Hippocampal formation (tissue), 2 donors: Measurements from ENCODE around the gene SAMD13.

ENCODE experiments used
- DNase-seq, 2 donors: peaks; one replicate each; lab custom pipeline; 2025; lab: John Stamatoyannopoulos, UW

SAMD13 gene

DNA sequence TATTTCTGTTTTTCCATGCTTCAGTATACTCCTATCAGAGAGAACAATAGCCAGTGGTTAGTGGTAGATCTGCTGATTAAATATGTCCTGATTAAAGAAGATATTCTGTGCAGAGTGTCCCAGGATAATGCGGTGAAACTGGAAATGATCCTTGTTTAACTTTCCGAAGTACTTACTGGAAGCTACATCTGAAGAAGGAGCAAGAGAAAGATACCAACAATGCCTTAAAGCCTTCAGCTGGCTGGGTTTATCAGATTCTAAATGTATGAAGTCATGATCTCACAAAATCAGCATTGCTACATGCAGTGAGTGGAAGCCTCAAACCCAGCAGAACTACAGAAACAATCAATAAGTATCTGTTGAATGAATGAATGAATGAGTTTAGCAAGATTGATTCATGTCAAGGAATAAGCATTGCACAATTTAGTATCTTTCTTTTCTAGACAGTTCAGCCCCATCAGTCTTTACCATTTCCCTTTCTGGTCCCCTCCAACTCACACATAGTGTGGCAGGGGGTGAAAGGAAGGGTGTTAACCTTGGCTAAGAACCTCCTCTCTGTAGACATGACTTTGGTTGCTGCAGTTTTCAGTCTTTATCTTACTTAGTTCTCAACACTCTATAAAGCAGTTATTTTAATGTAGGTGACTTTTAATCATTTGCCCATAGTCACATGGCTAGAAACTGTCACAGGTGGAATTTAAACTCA, 72.1 kb downstream of the SAMD13 start:
- no peak for DNase-seq

DNA sequence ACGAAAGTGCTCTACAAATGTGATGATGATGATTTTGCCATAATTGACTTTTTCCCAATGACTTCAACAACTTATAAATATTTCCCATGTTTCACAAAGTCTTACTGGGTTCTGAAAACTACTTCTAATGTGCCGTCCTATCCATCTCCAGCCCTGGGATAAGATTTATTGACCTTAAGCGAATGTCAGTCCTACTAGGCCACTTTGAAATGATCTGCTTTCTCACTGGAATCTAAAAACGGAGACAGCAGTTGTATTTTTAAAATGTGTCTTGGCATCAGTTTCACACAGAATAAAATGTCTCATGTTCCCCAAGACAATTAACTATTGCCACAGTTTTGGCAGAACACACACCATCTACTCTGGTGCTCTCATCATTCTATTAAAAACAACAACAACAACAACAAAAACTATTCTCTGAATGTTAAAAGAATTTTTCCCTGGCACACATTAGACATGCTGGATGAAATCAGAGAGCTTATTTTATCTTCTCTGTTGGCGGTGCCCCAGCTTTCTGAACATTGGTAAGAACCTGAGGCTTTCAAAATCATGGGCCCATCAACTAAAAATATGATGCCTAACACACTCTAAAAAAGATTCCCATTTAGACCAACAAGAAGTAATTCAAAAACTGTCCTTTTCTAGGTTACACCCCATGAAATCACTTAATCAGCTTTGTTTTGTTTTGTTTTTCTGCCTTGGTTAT, 73.6 kb downstream of the SAMD13 start:
- peak in 1 of 2 donors; percentile 56 for DNase-seq

DNA sequence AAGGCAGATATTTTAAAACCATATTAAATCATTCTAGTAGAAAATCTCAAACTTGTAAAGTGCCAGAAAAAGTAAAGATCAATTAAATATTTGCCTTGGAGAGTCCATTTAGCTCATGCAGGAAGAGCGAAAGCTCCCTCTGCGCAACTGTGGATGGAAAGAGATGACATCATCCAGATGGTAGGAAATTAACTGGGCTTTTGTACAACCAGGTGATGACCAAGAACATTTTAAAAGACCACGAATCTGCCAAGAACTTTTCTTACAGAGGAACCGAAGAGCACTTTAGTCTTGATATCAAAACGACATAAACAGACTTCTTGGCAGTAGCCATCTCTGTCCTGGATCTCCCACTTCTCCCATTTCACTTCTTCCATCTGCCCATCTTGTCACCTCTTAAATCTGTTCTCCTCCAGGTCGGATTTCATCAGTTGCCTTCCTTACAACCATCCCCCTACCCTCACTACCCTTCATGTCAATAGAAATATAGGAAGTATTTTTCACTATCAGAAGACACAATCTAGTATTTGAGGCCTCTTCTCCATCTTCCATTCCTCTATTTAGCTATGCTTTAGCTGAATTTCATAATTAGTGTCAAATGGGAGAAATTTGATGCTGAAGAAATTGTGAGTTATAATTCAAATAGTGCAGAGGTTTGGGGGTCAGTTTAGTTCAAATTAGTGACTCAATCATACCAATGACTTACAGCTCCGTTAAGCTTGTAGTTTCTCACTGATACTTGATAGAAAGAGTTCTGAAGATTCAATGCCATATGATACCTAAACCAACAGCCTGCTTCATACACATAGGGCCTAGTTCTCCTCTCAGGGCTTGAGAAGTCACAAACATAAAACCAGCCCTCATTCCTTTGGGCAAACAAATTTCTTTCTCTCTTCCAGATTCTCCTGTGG, 74.7 kb downstream of the SAMD13 start:
- DNase-seq: no peak

DNA sequence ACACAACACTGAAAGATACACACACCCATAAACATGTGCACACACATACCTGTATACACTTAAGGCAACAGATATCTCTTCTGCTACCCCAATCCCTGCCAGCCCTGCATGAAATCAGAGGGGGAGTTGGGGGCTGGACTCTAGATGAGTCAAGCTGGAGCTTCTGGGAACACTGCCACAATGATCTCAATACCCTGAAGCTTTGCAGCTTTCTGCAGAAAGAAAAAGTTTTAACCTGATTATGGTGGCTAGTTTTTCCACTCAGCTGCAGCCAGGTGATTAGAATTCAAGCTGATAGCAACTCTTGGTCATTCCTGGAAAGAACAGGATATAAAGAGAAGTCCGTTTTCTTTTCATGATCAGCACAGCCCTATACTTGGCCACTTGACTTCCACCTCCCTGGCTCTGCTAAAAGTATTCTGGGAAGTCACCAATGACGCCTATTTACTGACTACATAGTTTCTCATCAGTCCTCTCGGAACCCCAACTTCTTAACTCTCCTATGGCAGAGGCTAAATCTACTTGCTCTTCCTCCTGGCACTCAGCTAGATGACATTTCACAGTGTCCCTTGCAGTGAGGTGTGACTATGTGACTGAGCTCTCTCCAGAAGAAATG, 76.1 kb downstream of the SAMD13 start:
- DNase-seq: no peak

DNA sequence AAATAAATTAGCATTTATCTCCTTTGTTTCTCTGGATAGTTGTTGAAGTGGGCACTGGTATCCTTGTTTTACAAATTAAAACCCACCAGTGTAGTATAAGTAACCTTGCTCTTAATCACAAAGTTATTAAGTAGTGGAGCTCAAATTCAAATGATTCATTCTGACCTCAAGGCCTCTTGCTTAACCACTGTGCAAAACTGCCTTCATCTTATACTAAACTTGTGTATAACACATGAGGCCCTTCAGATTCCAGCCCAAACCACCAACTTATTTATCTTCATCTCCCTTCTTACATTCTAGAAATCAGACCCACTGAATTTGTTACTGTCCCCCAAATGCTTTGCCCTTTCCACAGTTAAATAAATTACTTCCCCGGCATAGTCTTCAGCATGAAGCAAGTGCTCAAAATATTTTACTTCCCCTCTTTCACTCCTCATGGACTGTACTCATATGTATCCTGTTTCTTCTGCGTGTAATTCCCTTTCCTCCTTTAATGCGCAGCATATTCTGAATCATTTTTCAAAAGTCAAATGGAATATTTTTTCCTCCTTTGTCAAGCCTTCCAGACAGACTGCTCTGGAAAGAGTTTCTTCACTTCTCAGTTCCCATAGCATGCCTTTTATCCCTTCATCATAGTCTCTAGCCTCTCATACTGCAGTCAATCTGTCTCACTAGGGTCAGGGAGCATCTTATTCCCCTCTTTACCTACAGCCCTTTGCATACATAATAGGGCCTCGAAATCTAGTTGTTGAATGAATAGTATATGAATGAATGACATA, 77.8 kb downstream of the SAMD13 start:
- no peak for DNase-seq

DNA sequence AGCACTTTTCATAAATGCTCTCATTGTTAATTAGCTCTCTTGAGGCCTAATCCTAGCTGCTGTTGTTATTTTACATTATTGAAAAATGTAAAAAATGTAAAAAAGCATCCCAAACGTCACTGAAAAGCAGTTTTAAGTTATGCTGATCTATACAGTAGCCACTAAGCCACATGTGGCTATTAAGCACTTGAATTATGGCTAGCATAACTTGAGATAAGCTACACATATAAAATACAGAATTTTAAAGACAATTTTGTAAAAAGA, 78.3 kb downstream of the SAMD13 start:
- DNase-seq: no peak

DNA sequence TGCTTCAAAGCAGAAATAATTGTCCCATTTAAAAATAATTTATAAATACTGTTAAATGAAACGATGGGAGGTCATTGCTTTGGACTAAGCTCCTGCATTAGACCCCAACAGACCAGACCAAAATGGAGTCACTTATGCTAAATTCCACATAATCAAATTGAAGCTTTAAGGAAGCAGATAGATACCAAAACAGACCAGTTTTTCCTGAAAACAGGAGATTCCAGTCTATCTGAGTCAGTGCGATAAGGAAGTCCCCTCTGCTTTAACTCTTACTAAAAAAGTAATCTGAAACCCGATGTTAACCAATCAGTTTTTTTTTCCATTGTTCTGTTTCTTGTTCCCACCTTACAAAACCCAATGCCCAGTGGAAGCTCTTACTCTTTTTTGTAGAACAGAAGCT, 80.6 kb downstream of the SAMD13 start:
- no peak for DNase-seq

DNA sequence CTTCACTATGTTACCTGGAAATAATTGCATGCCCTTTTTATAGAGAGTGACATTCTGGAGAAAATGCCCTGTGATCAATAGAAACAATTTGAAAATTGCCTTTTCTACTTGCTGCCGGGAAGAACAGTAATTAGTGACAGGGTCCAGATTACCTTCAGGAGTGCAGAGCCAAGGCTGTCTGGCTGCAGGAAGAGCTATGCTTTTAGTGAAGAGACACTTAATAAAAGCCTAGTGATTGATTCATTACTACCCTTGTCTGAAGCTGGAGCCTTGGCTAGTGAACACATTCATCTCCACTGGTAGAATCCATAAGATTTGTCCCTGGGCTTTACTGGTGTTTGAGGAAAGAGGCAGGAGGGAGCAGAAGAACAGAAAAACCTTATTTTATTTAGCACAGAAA, 83.8 kb downstream of the SAMD13 start:
- DNase-seq: no peak

DNA sequence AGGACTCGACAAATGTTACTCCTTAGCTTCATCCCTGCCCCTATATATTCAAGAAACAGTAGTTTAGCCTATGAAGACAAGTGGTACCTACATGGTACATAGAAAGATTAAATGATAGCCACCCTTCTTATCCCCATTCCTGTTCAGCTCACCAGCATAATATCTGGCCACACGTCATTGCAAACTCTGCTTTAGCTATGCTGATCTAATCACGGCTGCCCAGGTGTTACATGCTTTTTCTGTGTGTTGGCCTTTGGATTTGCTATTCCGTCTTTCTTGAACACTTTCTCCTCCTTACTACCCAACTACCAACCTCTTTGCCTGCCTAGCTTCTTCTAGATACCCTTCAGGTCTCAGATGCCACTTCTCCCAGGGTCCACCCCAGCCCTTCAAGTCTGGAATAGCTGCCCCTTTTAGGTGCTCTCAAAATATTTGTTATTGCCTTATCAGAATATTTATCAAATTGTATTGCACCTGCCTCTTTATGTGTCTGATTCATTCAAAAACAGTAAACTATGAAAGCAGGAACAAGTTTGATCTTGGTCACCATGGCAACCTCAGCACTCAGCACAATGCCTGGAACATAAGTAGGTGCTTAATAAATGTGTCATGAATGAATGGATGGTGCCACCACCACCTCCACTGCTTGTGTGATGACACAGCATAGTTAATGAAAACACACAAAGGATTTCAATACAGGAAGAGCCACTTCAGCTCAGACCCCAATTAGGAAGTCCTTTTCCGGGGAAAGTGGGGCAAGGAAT, 85.4 kb downstream of the SAMD13 start:
- DNase-seq: no peak

DNA sequence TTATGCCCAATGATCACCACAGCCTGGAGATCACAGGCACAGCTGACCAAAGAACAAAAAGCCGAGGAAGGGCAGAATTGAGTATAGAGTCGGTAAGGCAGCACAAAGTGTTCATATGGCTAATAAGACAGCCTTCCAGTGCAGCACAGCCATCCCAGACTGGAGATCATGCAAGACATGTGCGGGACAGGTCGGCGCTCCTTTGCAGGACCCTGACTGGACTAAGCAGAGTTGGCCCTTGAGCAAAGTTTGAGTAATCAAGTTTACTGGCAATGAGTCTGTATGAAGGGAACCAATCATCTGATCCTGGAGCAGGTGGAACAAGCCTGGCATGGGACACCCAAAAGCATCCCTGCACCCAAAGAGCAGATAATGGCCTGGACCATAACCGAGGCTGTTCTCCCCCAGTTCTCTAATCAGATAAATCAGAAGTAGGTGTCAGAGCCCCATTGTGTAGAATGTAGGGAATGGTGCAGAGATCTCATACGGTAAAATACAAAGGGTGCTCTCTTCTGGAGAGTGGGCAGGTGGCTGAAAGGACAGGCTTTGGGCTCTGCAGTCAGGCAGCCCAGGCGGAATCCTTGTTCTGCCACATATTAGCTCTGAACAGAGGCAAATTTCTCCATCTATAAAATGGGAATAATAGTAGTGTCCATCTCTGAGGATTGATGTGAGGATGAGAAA, 86.1 kb downstream of the SAMD13 start:
- DNase-seq: peak in 1 of 2 donors; percentile 7

DNA sequence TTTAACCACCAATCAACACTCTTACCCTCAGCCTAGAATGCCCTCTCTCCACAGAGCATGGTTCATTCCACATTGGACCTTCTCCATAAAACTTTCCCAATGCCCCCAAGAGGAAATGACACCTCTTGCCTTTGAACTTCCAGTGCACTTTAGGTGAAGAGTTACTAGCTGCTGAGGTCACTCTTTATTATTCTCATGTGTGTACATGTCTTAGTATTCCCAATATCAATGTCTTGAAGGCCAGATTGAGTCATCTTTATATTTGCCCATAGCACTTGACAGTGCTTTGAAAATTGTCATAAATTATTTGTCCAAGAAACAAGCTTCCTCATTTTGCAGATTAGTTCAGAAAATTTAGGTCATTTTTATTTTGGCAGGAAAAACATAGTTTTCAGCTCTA, 88.7 kb downstream of the SAMD13 start:
- DNase-seq: no peak

DNA sequence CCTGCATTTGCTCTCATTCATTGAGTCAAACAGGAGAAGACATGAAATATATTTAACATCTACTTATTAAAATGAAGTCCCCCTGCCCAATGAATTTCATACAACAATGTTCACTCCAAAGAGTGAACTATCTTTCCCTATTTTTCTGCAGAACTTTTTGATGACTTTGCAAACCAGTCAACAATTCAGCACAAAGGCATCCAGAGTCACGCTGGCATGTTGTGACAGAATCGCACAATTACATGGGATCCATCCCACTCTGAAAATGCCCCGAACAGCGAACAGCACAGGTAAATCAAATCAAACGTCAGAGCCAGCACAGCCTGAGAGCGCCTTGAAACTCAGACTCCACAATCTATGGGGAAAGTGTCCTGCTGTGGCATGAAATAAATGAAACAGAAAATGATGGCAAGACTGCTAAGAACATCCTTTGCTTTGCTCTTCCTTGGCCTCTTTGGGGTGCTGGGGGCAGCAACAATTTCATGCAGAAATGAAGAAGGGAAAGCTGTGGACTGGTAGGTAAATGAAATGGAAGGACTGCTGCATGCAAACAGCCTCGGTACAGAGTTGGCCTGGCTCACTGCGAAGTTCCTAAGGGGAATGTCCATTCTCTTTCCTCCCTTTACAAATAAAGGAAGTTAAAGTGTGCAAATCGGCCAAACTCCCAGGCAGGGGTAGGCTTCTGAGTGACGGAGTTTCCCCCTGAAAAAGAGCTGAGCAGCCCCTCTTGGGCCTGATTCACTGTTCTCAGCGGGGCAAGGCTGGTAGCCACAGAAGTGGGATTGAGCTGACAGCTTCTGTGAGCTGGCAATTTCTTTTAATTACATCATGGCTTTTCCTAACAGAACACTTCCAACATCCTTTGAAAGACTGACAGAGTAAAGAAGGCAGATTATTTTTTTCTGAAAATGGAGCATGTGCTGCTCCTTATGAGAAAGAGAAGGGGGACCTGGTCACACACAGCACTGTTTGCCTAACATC, 97.0 kb downstream of the SAMD13 start, which contains the start of gene DNASE2B:
TSS of gene DNASE2B (plus strand) at position 310 of the 981 bp plus-strand sequence. CDS start at position 391, 81 bp downstream.
- no peak for DNase-seq
